Endothelial cell of umbilical vein (primary cell): ENCODE results near the gene HEATR1. TPM values are rescaled to one million over a fixed set of nuclear protein-coding genes. Genes with fewer than 3 reads are reported as not detected.

Source experiments
- BruUV-seq: library from RNA; stranded (reverse); fragments of 400-500 nt; replicated peaks from 2 replicates; lab custom pipeline; 2021; lab: Mats Ljungman, UMichigan
- CTCF ChIA-PET: fragments of 300-600, 350-600 bp; sonication (Branson Sonifier 250); formaldehyde crosslinking; loops from one replicate; lab custom pipeline; 2021; ENCODE audit warnings: antibody characterized with exemption, inconsistent platforms; lab: Charles Lee
- POLR2A ChIA-PET: fragments of 300-600, 350-600 bp; sonication (Branson Sonifier 250); formaldehyde crosslinking; loops from one replicate; lab custom pipeline; 2021; ENCODE audit warnings: antibody characterized with exemption, inconsistent platforms; lab: Charles Lee
- DNase-seq: peaks from one replicate; pipeline ENCODE4 v3.0.0-alpha.2; 2011; ENCODE audit warnings: low read depth, low spot score
- FAIRE-seq: peaks from 2 replicates; lab custom pipeline; 2011; peaks lifted over from hg19 to GRCh38; lab: Jason Lieb, UNC
- H2AFZ ChIP-seq: 2 replicates; pipeline ENCODE4 v1.6.0; 2012; ENCODE audit warnings: low read depth, low read length, control low read depth, inconsistent platforms
- H3K27ac ChIP-seq: 2 replicates; pipeline ENCODE4 v1.5.1; 2011; ENCODE audit warnings: low read depth, mild to moderate bottlenecking, control low read depth, low read length, moderate library complexity; ENCODE audit not compliant: insufficient read depth
- H3K27me3 ChIP-seq, 2 experiments: 2 replicates each; pipeline versions ENCODE4 v1.6.0 to v1.6.1; 2011; ENCODE audit warnings: low read length in 2 of 2, mixed read lengths in 1 of 2; ENCODE audit not compliant: control insufficient read depth in 2 of 2, insufficient read depth in 2 of 2
- H3K36me3 ChIP-seq, 2 experiments: 2 replicates in 1 of 2; 3 replicates in 1 of 2; pipeline ENCODE4 v1.5.1; 2011; ENCODE audit warnings: low read length in 2 of 2, mild to moderate bottlenecking in 1 of 2, moderate library complexity in 1 of 2; ENCODE audit not compliant: control insufficient read depth in 2 of 2, insufficient read depth in 2 of 2; ENCODE audit errors: extremely low read depth in 1 of 2
- H3K4me1 ChIP-seq: 3 replicates; pipeline ENCODE4 v1.5.1; 2011; ENCODE audit warnings: mild to moderate bottlenecking, low read length; ENCODE audit not compliant: control insufficient read depth, insufficient read depth; ENCODE audit errors: extremely low read depth
- H3K4me2 ChIP-seq: 2 replicates; pipeline ENCODE4 v1.6.1; 2011; ENCODE audit warnings: low read length, control low read depth, mixed read lengths; ENCODE audit not compliant: insufficient read depth
- H3K4me3 ChIP-seq, 3 experiments: fragments of 200-600 bp in 1 of 3; sonication (generic), shearing (Covaris generic) in 1 of 3; replicated peaks in 1 of 3; 2 replicates each; pipeline ENCODE4 v1.5.1; 2011 to 2016; ENCODE audit warnings: control low read depth in 3 of 3, low read length in 3 of 3, mild to moderate bottlenecking in 2 of 3, inconsistent platforms in 1 of 3, low read depth in 1 of 3, moderate library complexity in 1 of 3; ENCODE audit not compliant: insufficient read depth in 1 of 3
- H3K79me2 ChIP-seq: 2 replicates; pipeline ENCODE4 v1.6.0; 2012; ENCODE audit warnings: low read length, inconsistent platforms; ENCODE audit not compliant: control insufficient read depth, insufficient read depth
- H3K9ac ChIP-seq: replicated peaks from 2 replicates; pipeline ENCODE3; 2011; ENCODE audit warnings: low read length, control low read depth; ENCODE audit not compliant: insufficient read depth; ENCODE audit errors: extremely low read depth
- H3K9me1 ChIP-seq: replicated peaks from 3 replicates; pipeline ENCODE4 v1.6.0; 2011; ENCODE audit warnings: mild to moderate bottlenecking, low read length; ENCODE audit not compliant: control insufficient read depth, insufficient read depth; ENCODE audit errors: extremely low read depth
- H3K9me3 ChIP-seq: replicated peaks from 2 replicates; pipeline ENCODE4 v1.5.1; 2012; ENCODE audit warnings: low read length, inconsistent platforms; ENCODE audit not compliant: control insufficient read depth, insufficient read depth
- H4K20me1 ChIP-seq: replicated peaks from 2 replicates; pipeline ENCODE3; 2011; ENCODE audit warnings: mild to moderate bottlenecking, low read length; ENCODE audit not compliant: control insufficient read depth, insufficient read depth; ENCODE audit errors: extremely low read depth
- EZH2 ChIP-seq: IDR thresholded peaks from 2 replicates; pipeline ENCODE4 v1.6.1; 2012; ENCODE audit warnings: borderline replicate concordance, low read depth, mild to moderate bottlenecking, moderate library complexity, low read length, inconsistent platforms; ENCODE audit not compliant: severe bottlenecking
- POLR2A ChIP-seq: IDR thresholded peaks from 2 replicates; pipeline ENCODE4 v1.6.1; 2012; ENCODE audit warnings: low read depth, mild to moderate bottlenecking, control low read depth, low read length
- dilution Hi-C: fragments of 300-500 bp; cut with MboI; formaldehyde crosslinking; loops from one replicate; pipeline ENCODE4 v1.15.0; 2019; ENCODE audit warnings: low sequenced_read_pairs; ENCODE audit not compliant: extremely low pct_ligation_motif_present
- intact Hi-C: fragments of 100-400 bp; cut with micrococcal nuclease; formaldehyde crosslinking; loops from one replicate; pipeline ENCODE4 v1.10.0; 2022
- polyA plus RNA-seq, 4 experiments: library from polyadenylated mRNA; depleted of rRNA in 3 of 4; stranded (reverse) in 3 of 4; unstranded in 1 of 4; fragments of >200 nt; gene quantifications; 2 replicates each; pipeline versions ENCODE4 v1.2.1 to v1.2.3, GENCODE V29; 2011 to 2012; ENCODE audit warnings: missing spikeins in 1 of 4
- total RNA-seq: library from RNA; stranded (reverse); gene quantifications from 2 replicates; pipeline ENCODE4 v1.2.3, GENCODE V29; 2021
- TF ChIP-seq, protein P1 (sequence below): IDR thresholded peaks from 2 replicates; pipeline ENCODE4 v1.6.1; 2011; ENCODE audit not compliant: insufficient read depth, insufficient read length
- TF ChIP-seq, protein P2 (sequence below), 2 donors: IDR thresholded peaks; 1 replicate in 1 of 2; 2 replicates in 1 of 2; pipeline ENCODE4 v1.5.1; 2011; ENCODE audit warnings: low read length in 2 of 2, mild to moderate bottlenecking in 2 of 2, moderate library complexity in 2 of 2, control low read depth in 1 of 2, inconsistent platforms in 1 of 2, low read depth in 1 of 2; ENCODE audit not compliant: insufficient read depth in 1 of 2; ENCODE audit errors: extremely low read depth in 1 of 2

Gene HEATR1
- total and polyA plus RNA-seq, 2 donors (not counting 3 experiments of a cell fraction or from before 2014, with no cell fraction given): 8.4 to 62.0 TPM

- no peaks in the 10 kb centered on the region for H3K27me3 ChIP-seq
- H2AFZ ChIP-seq: peak overlapping the region; percentile 81
- POLR2A ChIA-PET: interaction anchor here (1.0 kb wide), 1 partner anchor 21 kb away, joined by 4 read pairs; no protein-coding TSS in a partner anchor
- BruUV-seq: TSS peak; percentile 60
- peak overlapping the region; percentile 72 for H3K27ac ChIP-seq
- H3K79me2 ChIP-seq: peaks cover 7% of the 10 kb centered on the region
- H3K4me3 ChIP-seq: peak overlapping the region; percentile 83 to 95 (median 83)
- H3K4me1 ChIP-seq: no peaks in the 10 kb centered on the region
- intact Hi-C loops: loop anchor here (1.0 to 10.0 kb wide), 4 partner anchors 21 to 540 kb away; partner anchors contain the start of genes ERO1B and MTR
- no peaks in the 10 kb centered on the region for H4K20me1 ChIP-seq
- FAIRE-seq (peak; percentile 85), DNase-seq (peak; percentile 75)
- H3K9me3 ChIP-seq: no peaks in the 10 kb centered on the region
- H3K4me2 ChIP-seq: peak overlapping the region; percentile 93
- H3K36me3 ChIP-seq: no peaks in the 10 kb centered on the region
- H3K9me1 ChIP-seq: no peaks in the 10 kb centered on the region
- H3K9ac ChIP-seq: peak overlapping the region; percentile 84
- CTCF ChIA-PET: interaction anchor here (1.0 to 2.2 kb wide), 3 partner anchors 14 to 234 kb away, joined by 3 to 6 read pairs (median 4); no protein-coding TSS in a partner anchor
- dilution Hi-C loops: no loop called here
- TF ChIP-seq, protein P1, sequence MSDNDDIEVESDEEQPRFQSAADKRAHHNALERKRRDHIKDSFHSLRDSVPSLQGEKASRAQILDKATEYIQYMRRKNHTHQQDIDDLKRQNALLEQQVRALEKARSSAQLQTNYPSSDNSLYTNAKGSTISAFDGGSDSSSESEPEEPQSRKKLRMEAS: peak; percentile 30
- no peak for TF ChIP-seq EZH2
- peak; percentile 66 for TF ChIP-seq POLR2A
Observed at GRCh38 chr1:236524142-236524894, 80.0 kb downstream of the HEATR1 start.

DNA sequence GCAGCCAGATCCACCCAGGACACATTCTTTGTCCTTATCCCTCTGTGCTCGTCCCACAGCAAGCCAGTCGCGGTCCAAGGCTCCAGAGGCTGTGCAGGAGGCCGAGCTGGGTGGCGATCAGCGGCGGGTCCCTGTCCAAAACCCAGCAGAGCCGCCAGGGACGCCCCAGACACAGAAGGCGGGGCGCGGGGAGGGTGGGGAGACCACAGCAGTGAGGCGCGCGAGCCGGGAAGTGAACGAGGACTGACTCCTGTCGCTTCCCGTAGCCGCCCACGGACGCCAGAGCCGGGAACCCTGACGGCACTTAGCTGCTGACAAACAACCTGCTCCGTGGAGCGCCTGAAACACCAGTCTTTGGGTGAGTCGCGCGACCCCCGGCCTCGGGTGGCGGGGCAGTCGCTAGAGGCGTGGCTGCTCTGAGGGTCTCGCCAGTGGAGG is 80.6 kb downstream of the HEATR1 start, which contains the start of gene LGALS8:
Gene LGALS8, plus strand, starts transcription at position 279 of the 438 bp plus-strand sequence. CDS start 2,089 bp downstream, outside the sequence.
- CTCF ChIA-PET: interaction anchor here (1.0 to 2.2 kb wide), 2 partner anchors 13 to 20 kb away, joined by 4 to 6 read pairs; no protein-coding TSS in a partner anchor
- FAIRE-seq: peak; percentile 78

More for the DNA sequence above, 80.6 kb downstream of the HEATR1 start, which contains the start of gene LGALS8:
- peak within 1 kb of the TSS; percentile 72 for H3K27ac ChIP-seq
- no peaks in the 10 kb centered on the region for H3K27me3 ChIP-seq
- dilution Hi-C loops: no loop called here
- no peaks in the 10 kb centered on the region for H3K9me1 ChIP-seq
- no TSS peak for BruUV-seq
- no peaks in the 10 kb centered on the region for H3K36me3 ChIP-seq
- H4K20me1 ChIP-seq: no peaks in the 10 kb centered on the region
- no peaks in the 10 kb centered on the region for H3K9me3 ChIP-seq
- H3K9ac ChIP-seq: peak within 1 kb of the TSS; percentile 84
- DNase-seq: peak; percentile 83
- peak within 1 kb of the TSS; percentile 93 for H3K4me2 ChIP-seq
- no peaks in the 10 kb centered on the region for H3K4me1 ChIP-seq
- H2AFZ ChIP-seq: peak within 1 kb of the TSS; percentile 81
- peak within 1 kb of the TSS; percentile 83 to 95 (median 83) for H3K4me3 ChIP-seq
- peaks cover 7% of the 10 kb centered on the region for H3K79me2 ChIP-seq
- intact Hi-C loops: loop anchor here (1.0 to 10.0 kb wide), 6 partner anchors 20 to 539 kb away; partner anchors contain the start of genes ERO1B, HEATR1 and MTR
- TF ChIP-seq, protein P2, sequence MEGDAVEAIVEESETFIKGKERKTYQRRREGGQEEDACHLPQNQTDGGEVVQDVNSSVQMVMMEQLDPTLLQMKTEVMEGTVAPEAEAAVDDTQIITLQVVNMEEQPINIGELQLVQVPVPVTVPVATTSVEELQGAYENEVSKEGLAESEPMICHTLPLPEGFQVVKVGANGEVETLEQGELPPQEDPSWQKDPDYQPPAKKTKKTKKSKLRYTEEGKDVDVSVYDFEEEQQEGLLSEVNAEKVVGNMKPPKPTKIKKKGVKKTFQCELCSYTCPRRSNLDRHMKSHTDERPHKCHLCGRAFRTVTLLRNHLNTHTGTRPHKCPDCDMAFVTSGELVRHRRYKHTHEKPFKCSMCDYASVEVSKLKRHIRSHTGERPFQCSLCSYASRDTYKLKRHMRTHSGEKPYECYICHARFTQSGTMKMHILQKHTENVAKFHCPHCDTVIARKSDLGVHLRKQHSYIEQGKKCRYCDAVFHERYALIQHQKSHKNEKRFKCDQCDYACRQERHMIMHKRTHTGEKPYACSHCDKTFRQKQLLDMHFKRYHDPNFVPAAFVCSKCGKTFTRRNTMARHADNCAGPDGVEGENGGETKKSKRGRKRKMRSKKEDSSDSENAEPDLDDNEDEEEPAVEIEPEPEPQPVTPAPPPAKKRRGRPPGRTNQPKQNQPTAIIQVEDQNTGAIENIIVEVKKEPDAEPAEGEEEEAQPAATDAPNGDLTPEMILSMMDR (IDR thresholded peaks at IDR 0.05; ENCODE audit: extremely low read depth in 1 of 2, insufficient read depth in 1 of 2, low read depth in 1 of 2, low read length in 2 of 2): no peak
- peak; percentile 5 for TF ChIP-seq POLR2A
- POLR2A ChIA-PET: no interaction called here
